ENCODE data around the gene POLD1.

GRCh38 chr19:50362656-50363424, 21.3 kb upstream of the POLD1 start:
- TF ChIP-seq CTCF (conservative IDR thresholded peaks at IDR 0.05; ENCODE audit: low read depth in 2 of 2) (no peak), EZH2 (IDR thresholded peaks at IDR 0.05; ENCODE audit: low read depth, unreplicated experiment) (no peak), EZH2phosphoT487 (IDR thresholded peaks at IDR 0.05; ENCODE audit: unreplicated experiment) (no peak), POLR2AphosphoS5 (IDR thresholded peaks at IDR 0.05; ENCODE audit: low read depth) (no peak), JUNB (IDR thresholded peaks at IDR 0.05; ENCODE audit: unreplicated experiment) (no peak), NANOG (IDR thresholded peaks at IDR 0.05; ENCODE audit: borderline replicate concordance) (no peak), CREB1 (CRISPR knock-in tag; IDR thresholded peaks at IDR 0.05; ENCODE audit: low read depth) (no peak), ZNF114 (CRISPR knock-in tag; IDR thresholded peaks at IDR 0.05) (no peak), ZNF331 (CRISPR knock-in tag; IDR thresholded peaks at IDR 0.05; ENCODE audit: low read depth) (no peak)
- TF ChIP-seq, protein P1, sequence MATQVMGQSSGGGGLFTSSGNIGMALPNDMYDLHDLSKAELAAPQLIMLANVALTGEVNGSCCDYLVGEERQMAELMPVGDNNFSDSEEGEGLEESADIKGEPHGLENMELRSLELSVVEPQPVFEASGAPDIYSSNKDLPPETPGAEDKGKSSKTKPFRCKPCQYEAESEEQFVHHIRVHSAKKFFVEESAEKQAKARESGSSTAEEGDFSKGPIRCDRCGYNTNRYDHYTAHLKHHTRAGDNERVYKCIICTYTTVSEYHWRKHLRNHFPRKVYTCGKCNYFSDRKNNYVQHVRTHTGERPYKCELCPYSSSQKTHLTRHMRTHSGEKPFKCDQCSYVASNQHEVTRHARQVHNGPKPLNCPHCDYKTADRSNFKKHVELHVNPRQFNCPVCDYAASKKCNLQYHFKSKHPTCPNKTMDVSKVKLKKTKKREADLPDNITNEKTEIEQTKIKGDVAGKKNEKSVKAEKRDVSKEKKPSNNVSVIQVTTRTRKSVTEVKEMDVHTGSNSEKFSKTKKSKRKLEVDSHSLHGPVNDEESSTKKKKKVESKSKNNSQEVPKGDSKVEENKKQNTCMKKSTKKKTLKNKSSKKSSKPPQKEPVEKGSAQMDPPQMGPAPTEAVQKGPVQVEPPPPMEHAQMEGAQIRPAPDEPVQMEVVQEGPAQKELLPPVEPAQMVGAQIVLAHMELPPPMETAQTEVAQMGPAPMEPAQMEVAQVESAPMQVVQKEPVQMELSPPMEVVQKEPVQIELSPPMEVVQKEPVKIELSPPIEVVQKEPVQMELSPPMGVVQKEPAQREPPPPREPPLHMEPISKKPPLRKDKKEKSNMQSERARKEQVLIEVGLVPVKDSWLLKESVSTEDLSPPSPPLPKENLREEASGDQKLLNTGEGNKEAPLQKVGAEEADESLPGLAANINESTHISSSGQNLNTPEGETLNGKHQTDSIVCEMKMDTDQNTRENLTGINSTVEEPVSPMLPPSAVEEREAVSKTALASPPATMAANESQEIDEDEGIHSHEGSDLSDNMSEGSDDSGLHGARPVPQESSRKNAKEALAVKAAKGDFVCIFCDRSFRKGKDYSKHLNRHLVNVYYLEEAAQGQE (IDR thresholded peaks at IDR 0.05; ENCODE audit: unreplicated experiment): no peak
- TF ChIP-seq, protein P2, sequence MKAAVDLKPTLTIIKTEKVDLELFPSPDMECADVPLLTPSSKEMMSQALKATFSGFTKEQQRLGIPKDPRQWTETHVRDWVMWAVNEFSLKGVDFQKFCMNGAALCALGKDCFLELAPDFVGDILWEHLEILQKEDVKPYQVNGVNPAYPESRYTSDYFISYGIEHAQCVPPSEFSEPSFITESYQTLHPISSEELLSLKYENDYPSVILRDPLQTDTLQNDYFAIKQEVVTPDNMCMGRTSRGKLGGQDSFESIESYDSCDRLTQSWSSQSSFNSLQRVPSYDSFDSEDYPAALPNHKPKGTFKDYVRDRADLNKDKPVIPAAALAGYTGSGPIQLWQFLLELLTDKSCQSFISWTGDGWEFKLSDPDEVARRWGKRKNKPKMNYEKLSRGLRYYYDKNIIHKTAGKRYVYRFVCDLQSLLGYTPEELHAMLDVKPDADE (IDR thresholded peaks at IDR 0.05): no peak

All from GM23338 (cell line).